Neural progenitor cell (in vitro differentiated cells): ENCODE results near the gene SCN2B.

Experiments
- CTCF ChIP-seq: fragments of 200-600 bp; sonication (generic); IDR thresholded peaks from 2 replicates; pipeline ENCODE4 v1.5.1; 2017; ENCODE audit warnings: antibody characterized with exemption, mild to moderate bottlenecking
- EZH2 ChIP-seq: fragments of 200-600 bp; sonication (generic); IDR thresholded peaks from 2 replicates; pipeline ENCODE4 v1.6.1; 2017; ENCODE audit warnings: antibody characterized with exemption, mild to moderate bottlenecking, moderate library complexity

DNA sequence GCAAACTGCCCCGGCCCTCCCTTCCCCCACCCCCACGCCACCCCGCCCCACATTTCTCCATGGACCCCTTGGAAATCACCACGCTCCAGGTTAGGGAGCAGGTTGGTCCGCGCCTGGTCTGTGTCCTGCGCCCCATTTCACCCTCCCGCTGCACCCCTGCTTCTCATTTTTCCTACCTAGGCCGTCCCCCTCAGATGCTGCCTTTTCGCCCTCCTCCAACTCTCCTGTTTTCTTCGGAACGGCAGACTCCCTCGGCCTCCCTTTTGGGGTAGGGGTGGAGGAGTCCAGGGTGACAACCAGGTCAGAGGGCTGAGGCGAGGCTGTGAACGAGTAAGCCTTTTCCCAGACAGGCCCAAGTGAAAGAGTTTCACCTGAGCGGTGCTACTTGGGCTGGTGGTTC, 22.9 kb downstream of the SCN2B start:
- TF ChIP-seq CTCF = no peak
- no peak for TF ChIP-seq EZH2
